ENCODE data around the gene NOX5.

Gene NOX5

GRCh38 chr15:69081310-69082004, 67.0 kb downstream of the NOX5 start:
- no peak for DNase-seq (ENCODE audit: low read depth, low spot score)

GRCh38 chr15:69082021-69082502, 67.6 kb downstream of the NOX5 start:
- no peak for DNase-seq (ENCODE audit: low read depth, low spot score)

GRCh38 chr15:69082554-69082953, 68.1 kb downstream of the NOX5 start:
- DNase-seq (ENCODE audit: low read depth, low spot score): no peak

GRCh38 chr15:69084404-69085030, 70.0 kb downstream of the NOX5 start:
- no peak for DNase-seq (ENCODE audit: low read depth, low spot score)

- DNase-seq (ENCODE audit: low read depth, low spot score): no peak
Observed at GRCh38 chr15:69085325-69086081, 71.0 kb downstream of the NOX5 start.

- no peak for DNase-seq (ENCODE audit: low read depth, low spot score)
Observed at GRCh38 chr15:69086427-69087204, 72.1 kb downstream of the NOX5 start.

- no peak for DNase-seq (ENCODE audit: low read depth, low spot score)
Observed at GRCh38 chr15:69087366-69087976, 73.0 kb downstream of the NOX5 start.

- no peak for DNase-seq (ENCODE audit: low read depth, low spot score)
Observed at GRCh38 chr15:69088300-69088965, 73.9 kb downstream of the NOX5 start.

- DNase-seq (ENCODE audit: low read depth, low spot score): no peak
Observed at GRCh38 chr15:69089258-69089657, 74.8 kb downstream of the NOX5 start.

- DNase-seq (ENCODE audit: low read depth, low spot score): no peak
Observed at GRCh38 chr15:69090197-69090948, 75.9 kb downstream of the NOX5 start.

- DNase-seq (ENCODE audit: low read depth, low spot score): no peak
Observed at GRCh38 chr15:69091654-69092053, 77.2 kb downstream of the NOX5 start.

GRCh38 chr15:69092159-69092558, 77.7 kb downstream of the NOX5 start:
- no peak for DNase-seq (ENCODE audit: low read depth, low spot score)

GRCh38 chr15:69093127-69093526, 78.6 kb downstream of the NOX5 start:
- no peak for DNase-seq (ENCODE audit: low read depth, low spot score)

- DNase-seq (ENCODE audit: low read depth, low spot score): no peak
Observed at GRCh38 chr15:69093614-69094013, 79.1 kb downstream of the NOX5 start.

- no peak for DNase-seq (ENCODE audit: low read depth, low spot score)
Observed at GRCh38 chr15:69094124-69094921, 79.8 kb downstream of the NOX5 start.

- no peak for DNase-seq (ENCODE audit: low read depth, low spot score)
Observed at GRCh38 chr15:69095274-69095673, 80.8 kb downstream of the NOX5 start.

GRCh38 chr15:69096196-69096595, 81.7 kb downstream of the NOX5 start:
- DNase-seq (ENCODE audit: low read depth, low spot score): no peak

GRCh38 chr15:69096626-69097025, 82.1 kb downstream of the NOX5 start:
- no peak for DNase-seq (ENCODE audit: low read depth, low spot score)

GRCh38 chr15:69098771-69099170, 84.3 kb downstream of the NOX5 start:
- no peak for DNase-seq (ENCODE audit: low read depth, low spot score)

All from activated naive CD8-positive, alpha-beta T cell treated with anti-CD3 and anti-CD28 coated beads, Interleukin-2, amount 50 U/mL, for 16 hours (primary cell).